OCI-LY7 (cell line): ENCODE data around the gene VSNL1. TPM values are rescaled to one million over a fixed set of nuclear protein-coding genes. Genes with fewer than 3 reads are reported as not detected.
A peak's percentile ranks its signal among the peaks of the same experiment; 100 is the strongest.

ENCODE experiments used
- BruUV-seq: library from RNA; stranded (reverse); fragments of 400-500 nt; replicated peaks from 2 replicates; lab custom pipeline; 2021; lab: Mats Ljungman, UMichigan
- CTCF ChIA-PET: fragments of 300-600 bp; sonication (Branson Sonifier 250); formaldehyde crosslinking; loops from one replicate; lab custom pipeline; 2022; ENCODE audit warnings: antibody characterized with exemption; ENCODE audit not compliant: unreplicated experiment; lab: Charles Lee
- POLR2A ChIA-PET: fragments of 300-600 bp; sonication (Branson Sonifier 250); formaldehyde crosslinking; loops from one replicate; lab custom pipeline; 2022; ENCODE audit warnings: antibody characterized with exemption; lab: Charles Lee
- DNase-seq: peaks from one replicate; pipeline ENCODE4 v3.0.0-alpha.2; 2015; ENCODE audit warnings: low spot score
- H2AFZ ChIP-seq: fragments of 200-600 bp; sonication (generic), shearing (Covaris generic); 2 replicates; pipeline ENCODE4 v1.6.1; 2014; ENCODE audit warnings: mild to moderate bottlenecking, antibody characterized with exemption, low read length, moderate library complexity
- H3K27ac ChIP-seq: fragments of 200-600 bp; sonication (generic); 2 replicates; pipeline ENCODE4 v1.5.1; 2014; ENCODE audit warnings: mixed run types, low read depth, mild to moderate bottlenecking, moderate library complexity, low read length, inconsistent platforms; ENCODE audit not compliant: poor library complexity, severe bottlenecking
- H3K36me3 ChIP-seq: fragments of 200-600 bp; sonication (generic); 2 replicates; pipeline ENCODE4 v1.6.1; 2014; ENCODE audit warnings: mild to moderate bottlenecking, antibody characterized with exemption, low read length, moderate library complexity, mixed read lengths; ENCODE audit not compliant: insufficient read depth
- H3K4me1 ChIP-seq: fragments of 200-600 bp; sonication (generic); 2 replicates; pipeline ENCODE4 v1.5.1; 2014; ENCODE audit warnings: mild to moderate bottlenecking, low read length; ENCODE audit not compliant: insufficient read depth, poor library complexity, severe bottlenecking
- H3K4me2 ChIP-seq: fragments of 200-600 bp; sonication (generic); 2 replicates; pipeline ENCODE4 v1.6.1; 2014; ENCODE audit warnings: mild to moderate bottlenecking, low read length
- H3K4me3 ChIP-seq: fragments of 200-600 bp; sonication (generic); 2 replicates; pipeline ENCODE4 v1.5.1; 2014; ENCODE audit warnings: mild to moderate bottlenecking, low read depth, low read length; ENCODE audit not compliant: poor library complexity, severe bottlenecking
- H3K79me2 ChIP-seq: fragments of 200-600 bp; sonication (generic); 2 replicates; pipeline ENCODE4 v1.6.1; 2016; ENCODE audit warnings: low read depth, mild to moderate bottlenecking, low read length, moderate library complexity, mixed read lengths; ENCODE audit not compliant: insufficient read depth
- H3K9me2 ChIP-seq: fragments of 200-600 bp; sonication (generic); 2 replicates; pipeline ENCODE4 v1.6.1; 2016; ENCODE audit warnings: mild to moderate bottlenecking, low read length, mixed read lengths; ENCODE audit not compliant: insufficient read depth
- H3K9me3 ChIP-seq: fragments of 200-600 bp; sonication (generic); 2 replicates; pipeline ENCODE4 v1.6.1; 2014; ENCODE audit warnings: mild to moderate bottlenecking, mixed run types, low read length, mixed read lengths
- H4K20me1 ChIP-seq: fragments of 200-600 bp; sonication (generic); 2 replicates; pipeline ENCODE4 v1.6.1; 2014; ENCODE audit warnings: mild to moderate bottlenecking, antibody characterized with exemption, low read length, moderate library complexity, mixed read lengths; ENCODE audit not compliant: insufficient read depth
- CTCF ChIP-seq: fragments of 200-600 bp; sonication (generic); conservative IDR thresholded peaks from 2 replicates; pipeline ENCODE4 v1.5.1; 2014; ENCODE audit warnings: mild to moderate bottlenecking, antibody characterized with exemption, low read length, moderate library complexity, mixed read lengths
- EZH2phosphoT487 ChIP-seq: fragments of 200-600 bp; sonication (generic); IDR thresholded peaks from 2 replicates; pipeline ENCODE4 v1.6.1; 2018; ENCODE audit warnings: low read depth, borderline replicate concordance, mild to moderate bottlenecking, mixed run types, antibody characterized with exemption, low read length, moderate library complexity, mixed read lengths
- intact Hi-C: fragments of 100-400 bp; cut with micrococcal nuclease; formaldehyde crosslinking; loops from one replicate; pipeline ENCODE4 v1.10.0; 2022; ENCODE audit not compliant: unreplicated experiment
- total RNA-seq, 2 experiments: library from RNA; depleted of rRNA in 1 of 2; stranded (reverse); fragments of >200 nt in 1 of 2; shearing (Covaris generic) in 1 of 2; gene quantifications; 2 replicates each; pipeline ENCODE4 v1.2.3, GENCODE V29; 2014 to 2022

The VSNL1 gene
- total RNA-seq, 2 experiments from 2014 or later = not detected

GRCh38 chr2:17517481-17518211 is 22.9 kb upstream of the VSNL1 start:
- peak overlapping the region; percentile 66 for H3K4me3 ChIP-seq
- H3K79me2 ChIP-seq = no peaks in the 10 kb centered on the region
- ChIA-PET CTCF (no interaction called here), POLR2A (interaction anchor here (0.7 to 1.6 kb wide), 9 partner anchors 12 to 234 kb away, joined by 3 to 6 read pairs (median 4); no protein-coding TSS in a partner anchor)
- intact Hi-C loops = loop anchor here (5.0 to 10.0 kb wide), 3 partner anchors 235 to 890 kb away; partner anchors contain the start of genes GEN1 and SMC6
- peak overlapping the region; percentile 77 for H3K4me2 ChIP-seq
- no peak overlapping the region for H3K27ac ChIP-seq
- no peaks in the 10 kb centered on the region for H3K9me3 ChIP-seq
- H4K20me1 ChIP-seq = no peaks in the 10 kb centered on the region
- peak; percentile 36 for DNase-seq
- peak overlapping the region; percentile 92 for H2AFZ ChIP-seq
- no peaks in the 10 kb centered on the region for H3K9me2 ChIP-seq
- no peaks in the 10 kb centered on the region for H3K36me3 ChIP-seq
- H3K4me1 ChIP-seq = peaks cover 33% of the 10 kb centered on the region
- TF ChIP-seq EZH2phosphoT487 (no peak), CTCF (no peak)
- BruUV-seq = no TSS peak

- ChIA-PET POLR2A (interaction anchor here (0.6 to 1.6 kb wide), 8 partner anchors 11 to 1626 kb away, joined by 3 to 6 read pairs (median 4); no protein-coding TSS in a partner anchor), CTCF (no interaction called here)
- H3K36me3 ChIP-seq = no peaks in the 10 kb centered on the region
- intact Hi-C loops = loop anchor here (5.0 to 10.0 kb wide), 3 partner anchors 234 to 891 kb away; partner anchors contain the start of genes GEN1 and SMC6
- peak within 1 kb of the TSS; percentile 92 for H2AFZ ChIP-seq
- H3K27ac ChIP-seq = no peak within 1 kb of the TSS
- peak within 1 kb of the TSS; percentile 77 for H3K4me2 ChIP-seq
- TF ChIP-seq CTCF (no peak), EZH2phosphoT487 (no peak)
- H3K79me2 ChIP-seq = no peaks in the 10 kb centered on the region
- BruUV-seq = no TSS peak
- H3K4me3 ChIP-seq = peak within 1 kb of the TSS; percentile 66
- no peaks in the 10 kb centered on the region for H4K20me1 ChIP-seq
- peak; percentile 80 for DNase-seq
- no peaks in the 10 kb centered on the region for H3K9me3 ChIP-seq
- peaks cover 33% of the 10 kb centered on the region for H3K4me1 ChIP-seq
- H3K9me2 ChIP-seq = no peaks in the 10 kb centered on the region
These were observed 22.0 kb upstream of the VSNL1 start, which contains the start of gene RAD51AP2 for GRCh38 chr2:17518212-17519154. TSS of gene RAD51AP2 (minus strand) at chr2:17518440. CDS start at chr2:17518415, 25 bp downstream.
